Skeletal muscle cell (primary cell): ENCODE measurements around the gene B3GALNT2.
"Not testable (repeated sequence)": the region's sequence is repeated elsewhere in the genome, so short reads cannot be mapped to it uniquely, and the experiment has no call there.

Experiments used
- DNase-seq: peaks from one replicate; pipeline ENCODE4 v3.0.0-alpha.2; 2010; ENCODE audit warnings: low read depth
- H3K4me3 ChIP-seq: 2 replicates; pipeline ENCODE4 v1.5.1; 2011; ENCODE audit warnings: low read depth, mild to moderate bottlenecking, control low read depth, low read length, moderate library complexity

Gene B3GALNT2

GRCh38 chr1:235507623-235508022 lies 3.4 kb upstream of the B3GALNT2 start:
- no peak for DNase-seq
- no peak overlapping the region for H3K4me3 ChIP-seq

- peak overlapping the region; percentile 80 for H3K4me3 ChIP-seq
- DNase-seq: peak; percentile 97
These were observed 406 bp upstream of the B3GALNT2 start for GRCh38 chr1:235504494-235505222.

DNA sequence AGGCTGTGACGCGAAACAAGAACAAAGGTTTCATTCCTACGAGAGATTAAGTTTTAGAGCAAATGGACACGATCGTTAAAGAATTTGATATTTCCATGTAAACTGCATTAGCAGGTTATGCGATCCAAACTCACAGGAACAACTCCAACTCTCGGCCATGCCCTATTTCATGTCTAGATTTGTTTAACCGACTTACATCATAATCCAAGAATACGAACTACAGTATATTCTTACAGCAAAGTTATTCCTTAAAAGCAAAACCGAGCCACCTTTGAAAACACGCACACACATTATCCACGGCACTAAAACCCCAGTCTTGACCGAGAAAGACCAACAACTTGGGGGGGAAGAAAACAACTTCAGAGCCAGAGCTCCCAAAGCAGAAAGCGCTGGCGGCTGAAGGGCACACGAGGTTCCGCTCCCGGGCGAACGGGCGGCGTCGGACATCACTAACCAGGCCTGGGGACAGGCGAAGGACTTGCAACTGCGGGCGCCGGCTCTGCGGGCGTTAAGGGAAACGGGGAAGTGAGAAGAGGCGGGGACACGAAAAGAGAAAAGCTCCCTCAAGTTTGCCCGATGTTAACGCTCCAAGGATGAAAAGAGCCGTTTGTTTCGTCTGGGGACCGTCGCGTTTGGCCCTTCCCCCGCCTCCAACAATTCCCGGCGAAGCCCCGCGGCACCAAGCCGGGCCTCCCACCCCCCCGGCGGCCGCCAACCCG lies 690 bp downstream of the B3GALNT2 start:
- peak overlapping the region; percentile 72 for H3K4me3 ChIP-seq
- no peak for DNase-seq

DNA sequence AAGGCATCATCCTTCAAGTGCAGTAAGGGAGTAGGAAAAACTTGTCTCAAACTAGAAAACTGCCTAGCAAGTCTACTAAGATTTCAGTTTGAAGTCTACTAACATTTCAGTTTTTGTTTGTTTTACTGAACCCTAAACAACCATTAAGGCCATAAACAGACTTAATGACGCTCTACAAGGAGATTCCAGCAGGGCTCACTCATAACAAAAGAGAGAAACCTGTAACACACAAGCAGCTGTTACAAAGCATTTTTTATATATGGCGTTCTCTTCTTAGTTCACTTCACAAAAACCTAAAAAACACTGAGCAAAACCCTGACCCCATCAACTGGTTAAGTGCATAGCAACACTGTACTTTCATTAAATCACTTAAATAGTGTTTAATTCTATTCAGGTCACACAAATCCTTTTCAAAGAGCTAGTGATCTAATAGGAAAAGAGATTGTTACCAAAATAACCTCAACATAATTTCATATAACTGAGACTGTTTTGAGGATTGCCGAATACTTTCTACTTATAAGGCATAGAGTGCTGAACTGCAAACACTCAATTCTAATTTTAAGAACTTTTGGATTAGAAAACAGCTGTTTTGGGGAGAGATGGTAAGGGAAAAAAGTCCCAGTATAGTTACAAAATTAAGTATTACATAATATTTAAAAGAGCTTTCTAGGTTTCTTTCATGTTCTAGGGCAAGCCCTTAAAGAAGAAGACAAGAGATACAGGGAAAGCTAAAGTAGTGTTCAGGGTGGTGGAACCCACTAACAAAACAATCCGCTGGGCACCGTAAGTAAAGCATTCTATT lies 1.4 kb downstream of the B3GALNT2 start:
- H3K4me3 ChIP-seq: peak overlapping the region; percentile 72
- DNase-seq: no peak

DNA sequence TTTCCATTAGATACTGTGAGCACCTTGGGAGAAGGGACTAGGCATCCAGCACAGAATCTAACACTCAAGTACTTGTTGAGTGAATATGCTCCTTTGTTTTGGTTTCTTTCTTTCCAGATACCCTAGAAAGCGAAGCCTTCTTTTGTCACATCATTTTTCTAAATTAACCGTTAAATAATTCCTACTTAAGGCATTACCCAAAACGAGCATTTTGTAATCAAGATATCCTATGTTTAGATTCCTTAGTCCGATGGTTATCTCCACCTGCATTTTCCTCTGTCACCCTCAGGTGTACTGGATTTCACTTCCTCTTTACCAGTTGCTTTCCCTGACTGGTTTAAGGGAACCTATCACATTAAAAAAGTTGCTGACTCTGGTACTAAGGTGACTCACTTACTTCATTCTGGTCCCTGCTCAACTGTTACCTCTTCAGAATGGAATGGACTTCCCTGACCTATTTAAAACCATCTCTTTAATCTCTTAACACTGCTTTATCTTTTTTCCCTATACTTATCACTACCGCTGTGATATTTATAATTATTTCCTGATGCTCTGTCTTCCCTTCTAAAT lies 3.2 kb downstream of the B3GALNT2 start:
- no peak overlapping the region for H3K4me3 ChIP-seq
- DNase-seq: no peak

GRCh38 chr1:235495551-235495950 lies 8.7 kb downstream of the B3GALNT2 start:
- no peak for DNase-seq
- H3K4me3 ChIP-seq: no peak overlapping the region

GRCh38 chr1:235495030-235495429 lies 9.2 kb downstream of the B3GALNT2 start:
- no peak for DNase-seq
- H3K4me3 ChIP-seq: no peak overlapping the region

GRCh38 chr1:235494531-235494930 lies 9.7 kb downstream of the B3GALNT2 start:
- no peak overlapping the region for H3K4me3 ChIP-seq
- DNase-seq: no peak

DNA sequence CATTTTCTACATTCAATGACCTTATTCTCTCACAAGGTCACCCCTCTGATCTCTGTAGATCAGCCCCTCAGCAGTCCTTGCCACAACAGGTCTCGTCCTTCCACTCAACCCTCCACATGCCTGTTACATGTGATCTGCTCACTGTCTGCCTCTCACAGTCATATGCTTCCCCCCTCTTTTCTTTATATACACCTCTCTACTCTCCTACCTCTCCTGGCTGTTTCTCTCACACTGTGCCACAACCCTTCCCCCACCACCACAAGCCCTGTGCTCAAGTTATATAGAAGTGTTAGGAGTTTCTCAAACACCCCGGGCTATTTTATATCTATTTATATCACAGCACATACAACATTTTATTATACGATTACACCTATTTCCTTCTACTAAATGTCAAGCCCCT lies 12.6 kb downstream of the B3GALNT2 start:
- no peak overlapping the region for H3K4me3 ChIP-seq
- no peak for DNase-seq

- no peak overlapping the region for H3K4me3 ChIP-seq
- no peak for DNase-seq
These were observed 17.9 kb downstream of the B3GALNT2 start for GRCh38 chr1:235486321-235486720.

DNA sequence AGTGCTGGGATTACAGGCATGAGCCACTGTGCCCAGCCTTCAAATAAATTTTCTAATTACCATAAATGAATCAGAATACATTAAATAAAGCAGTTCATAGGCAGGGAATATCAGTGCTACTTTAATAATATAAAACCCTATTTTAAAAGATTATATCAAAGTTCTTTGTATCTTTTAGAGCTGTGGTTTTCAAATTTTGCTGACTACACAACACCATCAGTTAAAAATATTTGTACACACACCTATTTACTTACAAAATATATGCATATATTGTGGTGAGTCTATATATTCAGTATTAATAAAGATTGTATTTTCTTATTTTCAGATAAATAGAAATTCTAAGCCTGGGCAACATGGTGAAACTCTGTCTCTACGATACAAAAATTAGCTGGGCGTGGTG lies 18.7 kb downstream of the B3GALNT2 start:
- no peak for DNase-seq
- H3K4me3 ChIP-seq: no peak overlapping the region

DNA sequence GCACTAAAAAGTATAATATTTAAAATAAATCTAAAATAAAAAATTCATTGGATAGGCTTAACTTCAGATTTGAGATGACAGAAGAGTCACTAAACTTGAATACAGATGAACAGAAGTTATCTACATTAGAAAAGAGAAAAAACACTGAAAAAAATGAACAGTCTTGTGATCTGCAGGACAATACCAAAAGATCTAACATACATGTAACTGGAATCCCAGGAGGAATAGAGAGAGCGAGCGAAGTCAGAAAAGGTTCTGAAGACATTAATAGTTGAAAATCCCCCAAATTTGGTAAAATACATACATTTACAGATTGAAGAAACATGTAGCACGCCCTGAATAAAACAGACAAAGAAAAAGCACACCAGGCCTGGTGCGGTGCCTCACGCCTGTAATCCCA lies 21.2 kb downstream of the B3GALNT2 start:
- H3K4me3 ChIP-seq: no peak overlapping the region
- no peak for DNase-seq

- no peak for DNase-seq
- no peak overlapping the region for H3K4me3 ChIP-seq
These were observed 30.4 kb downstream of the B3GALNT2 start for GRCh38 chr1:235473806-235474205.

DNA sequence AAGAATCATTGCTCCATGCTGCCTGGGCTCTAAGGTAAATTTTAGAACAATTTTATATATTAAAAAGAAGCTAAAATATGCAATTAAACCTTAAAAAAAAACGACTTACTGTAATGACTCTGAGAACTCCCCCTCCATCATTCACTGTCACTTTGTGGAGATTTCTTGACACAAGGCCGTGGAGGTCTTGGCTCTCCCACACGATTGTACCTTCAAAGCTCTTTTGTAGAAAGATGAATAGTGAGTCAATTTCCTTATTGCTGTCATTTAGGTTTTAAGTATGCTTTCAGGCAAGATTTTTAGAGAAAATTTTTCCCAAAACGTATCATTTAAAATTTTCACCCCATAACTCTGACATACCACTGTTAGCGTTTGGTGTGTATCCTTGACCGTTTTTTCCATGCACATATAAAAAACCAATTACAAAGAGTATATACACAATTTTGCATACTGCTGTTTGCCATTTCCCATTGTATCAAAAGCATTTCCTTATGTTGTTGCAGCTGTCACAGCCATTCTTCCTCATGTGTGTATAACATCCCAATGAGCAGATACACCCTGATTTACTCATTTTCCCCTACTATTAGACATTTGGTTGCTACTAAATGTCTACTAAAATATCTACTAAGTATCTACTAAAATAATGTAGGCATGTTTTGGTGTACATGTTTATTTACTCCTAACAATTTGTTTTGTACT lies 33.4 kb downstream of the B3GALNT2 start:
- DNase-seq: no peak
- no peak overlapping the region for H3K4me3 ChIP-seq

- DNase-seq, H3K4me3 ChIP-seq: not testable (repeated sequence)
These were observed 34.4 kb downstream of the B3GALNT2 start for GRCh38 chr1:235469897-235470296.

DNA sequence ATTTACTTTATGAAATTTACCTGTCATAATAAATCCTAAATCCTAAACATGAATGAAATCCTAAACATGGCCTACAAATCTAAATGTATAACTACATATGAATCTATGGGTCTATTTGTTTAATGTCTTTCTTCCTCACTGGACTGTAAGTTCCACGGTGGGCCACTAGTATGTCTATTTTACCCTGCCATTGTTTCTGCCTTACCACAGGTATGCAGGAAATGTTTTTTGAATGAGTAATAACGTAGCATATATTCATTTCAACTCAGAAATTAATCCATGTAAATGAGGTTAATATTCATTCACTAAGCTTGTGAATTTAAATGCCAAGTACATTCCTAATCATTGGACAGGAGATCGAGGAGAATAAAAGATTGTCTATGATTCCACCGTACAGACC lies 35.3 kb downstream of the B3GALNT2 start:
- peak; percentile 14 for DNase-seq
- H3K4me3 ChIP-seq: no peak overlapping the region

DNA sequence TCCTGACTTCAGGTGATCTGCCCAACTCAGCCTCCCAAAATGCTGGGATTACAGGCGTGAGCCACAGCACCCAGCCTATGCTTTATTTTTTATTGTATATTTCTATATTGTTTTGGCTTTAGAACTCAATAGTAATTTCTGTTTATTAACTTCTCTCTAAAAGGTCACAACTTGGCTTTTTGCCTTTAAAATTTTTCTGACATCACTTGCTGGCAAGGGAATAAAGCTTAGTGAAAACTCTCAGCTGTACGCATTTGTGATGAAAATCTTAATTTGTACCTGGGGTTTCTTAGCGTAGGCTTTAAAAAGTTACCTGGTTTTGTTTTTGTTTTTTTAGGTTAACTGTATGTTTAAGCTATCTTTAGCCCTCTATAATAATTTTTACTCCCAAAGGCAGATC lies 36.2 kb downstream of the B3GALNT2 start:
- H3K4me3 ChIP-seq: no peak overlapping the region
- DNase-seq: no peak

- no peak overlapping the region for H3K4me3 ChIP-seq
- no peak for DNase-seq
These were observed 39.2 kb downstream of the B3GALNT2 start for GRCh38 chr1:235465066-235465465.

GRCh38 chr1:235462832-235463231 lies 41.4 kb downstream of the B3GALNT2 start:
- H3K4me3 ChIP-seq, DNase-seq: not testable (repeated sequence)
